HG03045 (cell line): ENCODE results near the gene RDH12.

Experiments
- ATAC-seq: cut with Tn5 transposase; IDR thresholded peaks from one replicate; pipeline ENCODE4 v1.9.1; 2021; ENCODE audit warnings: mild to moderate bottlenecking, moderate library complexity; ENCODE audit not compliant: unreplicated experiment

RDH12 gene

DNA sequence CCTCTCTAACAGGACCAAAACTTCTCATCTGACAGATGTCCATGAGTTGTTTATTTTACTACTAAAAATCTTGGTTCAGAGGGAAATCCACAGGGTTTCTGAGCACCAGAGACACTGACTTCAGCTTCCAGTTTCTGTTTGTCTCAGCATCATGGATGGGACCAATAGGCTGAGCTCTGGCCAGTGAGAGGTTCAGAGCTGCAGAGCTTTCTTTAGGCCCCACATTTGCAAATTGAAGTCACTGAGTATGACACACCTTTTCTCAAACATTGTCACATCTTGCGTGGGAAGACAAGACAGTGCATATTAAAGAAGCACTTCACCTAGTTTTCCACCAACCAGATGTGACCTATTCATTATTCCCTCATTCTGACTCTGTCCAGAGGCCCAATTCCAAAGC is 45.2 kb downstream of the RDH12 start:
- ATAC-seq: peak; percentile 72

DNA sequence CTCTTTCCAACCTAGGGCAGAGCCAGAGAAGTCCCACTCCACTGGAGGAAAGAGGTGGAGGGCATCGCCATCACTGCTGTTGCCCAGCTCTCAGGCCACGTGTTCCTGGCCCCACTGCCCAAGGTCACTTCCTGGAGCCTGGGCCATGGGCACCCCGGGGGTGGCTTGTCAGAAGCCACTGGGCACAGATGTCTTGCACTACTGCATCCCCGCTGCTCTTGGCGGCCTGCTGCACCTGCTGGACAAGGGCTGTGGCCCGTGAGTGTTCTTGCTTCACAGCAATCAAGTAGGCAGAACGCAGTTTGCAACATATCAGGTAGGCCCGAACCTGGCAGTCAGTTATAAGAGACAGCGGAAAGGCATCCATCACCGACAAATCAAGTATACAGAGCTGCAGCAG is 46.6 kb downstream of the RDH12 start:
- no peak for ATAC-seq

DNA sequence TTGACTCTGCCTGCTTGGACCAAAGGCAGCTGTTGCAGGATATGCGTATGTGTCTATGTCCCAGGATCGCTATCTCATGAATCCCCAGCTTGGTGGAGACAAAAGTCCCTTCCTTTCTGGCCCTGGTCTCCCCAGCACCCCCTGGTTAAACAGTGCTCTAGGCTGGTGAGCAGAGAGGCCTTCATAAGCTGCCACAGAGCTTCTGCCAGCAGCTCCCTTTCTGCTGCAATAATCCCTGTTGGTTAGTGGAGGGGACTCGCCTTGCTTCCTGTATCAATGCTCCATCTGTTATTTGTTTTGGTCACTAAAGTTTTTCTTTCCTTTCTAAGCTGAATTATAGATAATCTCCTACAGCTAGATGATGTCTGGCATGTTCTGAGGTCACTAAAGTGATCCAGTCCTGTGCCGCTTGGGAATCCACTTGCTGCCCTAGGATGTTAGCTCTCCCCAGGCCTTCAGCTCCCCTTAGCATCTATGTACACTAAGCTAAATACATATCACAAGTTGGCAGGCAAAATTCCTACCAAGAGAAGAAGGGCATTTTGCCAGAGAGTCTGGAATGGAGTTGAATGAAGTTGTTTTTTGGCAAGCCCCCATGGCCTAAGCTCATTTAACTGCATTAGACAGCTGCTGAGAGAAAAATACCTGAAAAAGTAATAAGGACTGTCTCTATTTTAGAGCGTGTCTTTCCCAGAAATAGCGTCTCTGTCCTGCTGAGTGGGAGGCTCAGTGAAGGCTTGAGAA is 47.8 kb downstream of the RDH12 start:
- ATAC-seq: no peak

DNA sequence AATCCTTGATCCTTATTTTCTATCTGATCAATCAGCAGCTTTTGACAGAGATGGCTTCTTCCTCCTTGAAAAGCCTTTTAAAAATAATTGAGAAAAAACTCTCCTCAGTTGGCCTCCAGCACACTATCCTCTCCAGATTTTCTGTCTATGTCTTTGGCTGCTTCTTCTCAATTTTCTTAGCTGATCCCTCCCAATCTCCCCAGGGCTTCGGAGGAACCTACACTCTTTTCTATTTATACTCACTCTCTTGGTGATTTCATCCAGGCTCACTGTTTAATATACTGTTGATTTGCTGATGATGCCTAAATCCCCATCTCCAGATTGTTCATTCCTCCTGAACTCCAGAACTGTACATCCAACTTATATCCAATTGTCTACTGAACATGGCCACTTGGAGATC is 54.8 kb downstream of the RDH12 start:
- no peak for ATAC-seq

DNA sequence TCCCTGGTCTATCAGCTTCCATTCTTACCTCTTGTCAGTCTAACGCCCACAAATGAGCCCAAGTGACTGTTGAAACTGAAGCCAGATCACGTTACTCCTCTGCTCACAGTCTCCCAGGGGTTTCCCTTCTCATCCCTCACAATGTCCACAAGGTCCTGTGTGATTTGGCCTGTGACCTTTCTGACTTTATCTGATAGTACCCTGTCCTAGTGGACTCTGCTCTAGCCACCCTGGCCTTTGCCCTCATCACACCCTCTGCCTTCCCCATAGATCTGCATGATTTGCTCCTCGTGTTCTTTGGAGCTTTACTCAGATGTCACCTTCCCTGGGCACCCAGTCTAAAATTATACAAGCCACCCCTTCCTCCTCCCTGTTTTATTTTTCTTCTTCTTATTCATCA is 55.5 kb downstream of the RDH12 start:
- ATAC-seq: no peak

DNA sequence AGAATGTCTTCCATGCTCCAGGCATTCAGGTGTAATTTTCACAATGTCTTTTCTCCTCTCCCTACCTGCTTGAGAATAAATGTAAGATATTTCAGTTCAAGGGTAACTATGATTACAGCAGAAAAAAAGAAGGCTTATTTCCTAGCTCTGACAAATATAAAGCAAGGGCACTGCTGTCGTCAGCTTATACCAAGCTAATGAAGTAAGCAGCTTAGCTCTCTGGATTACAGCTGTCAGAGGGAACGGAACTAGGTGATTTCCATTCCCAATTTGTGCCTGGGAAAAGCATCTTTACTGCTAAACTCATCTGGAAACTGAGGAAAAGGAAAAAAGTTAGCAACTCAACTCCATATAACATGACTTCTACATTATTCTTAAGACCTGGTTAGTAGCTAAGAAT is 58.2 kb downstream of the RDH12 start:
- ATAC-seq: no peak

DNA sequence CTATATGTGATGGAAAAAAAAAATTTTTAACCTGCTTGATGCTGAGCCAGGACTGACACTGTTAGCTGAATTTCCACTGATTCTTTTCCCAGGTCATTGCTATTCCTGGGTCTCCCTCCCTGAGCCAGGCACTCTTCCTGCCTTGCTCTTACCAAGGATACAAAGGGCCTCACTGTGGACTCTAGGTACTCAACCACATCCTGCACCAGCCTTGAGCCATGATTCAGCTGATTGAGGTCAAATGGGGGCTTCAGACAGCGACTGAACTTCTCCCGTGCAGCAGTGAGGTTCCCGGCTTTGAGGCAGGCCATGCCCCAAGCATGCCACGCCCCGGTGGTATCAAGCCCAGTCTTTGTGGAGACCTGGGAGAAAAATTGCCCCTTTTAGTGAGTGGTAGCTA is 60.4 kb downstream of the RDH12 start:
- no peak for ATAC-seq

DNA sequence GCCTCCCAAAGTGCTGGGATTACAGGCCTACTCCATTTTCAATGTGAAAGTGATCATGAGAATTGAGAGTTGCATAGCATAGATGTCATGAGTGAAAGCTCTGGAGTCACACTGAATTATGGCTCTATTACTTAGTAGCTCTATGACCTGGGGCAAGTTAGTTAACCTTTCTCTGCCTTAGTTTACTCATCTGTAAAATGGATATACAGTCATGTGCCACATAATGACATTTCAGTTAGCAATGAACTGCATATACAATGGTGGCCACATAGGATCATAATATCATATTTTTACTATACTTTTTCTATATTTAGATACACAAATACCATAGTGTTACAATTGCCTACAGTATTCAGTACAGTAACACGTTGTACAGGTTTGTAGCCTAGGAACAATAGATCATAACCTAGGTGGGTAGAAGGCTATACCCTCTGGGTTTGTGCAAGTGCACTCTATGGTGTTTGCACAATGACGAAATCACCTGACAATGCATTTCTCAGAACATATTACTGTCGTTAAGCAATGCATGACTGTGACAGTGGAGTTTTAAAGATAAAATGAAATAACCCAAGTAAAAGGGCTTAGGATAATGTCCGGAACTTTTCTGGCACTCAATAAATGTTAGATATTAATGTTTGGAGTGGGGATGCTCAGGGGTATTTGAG is 61.6 kb downstream of the RDH12 start:
- no peak for ATAC-seq

DNA sequence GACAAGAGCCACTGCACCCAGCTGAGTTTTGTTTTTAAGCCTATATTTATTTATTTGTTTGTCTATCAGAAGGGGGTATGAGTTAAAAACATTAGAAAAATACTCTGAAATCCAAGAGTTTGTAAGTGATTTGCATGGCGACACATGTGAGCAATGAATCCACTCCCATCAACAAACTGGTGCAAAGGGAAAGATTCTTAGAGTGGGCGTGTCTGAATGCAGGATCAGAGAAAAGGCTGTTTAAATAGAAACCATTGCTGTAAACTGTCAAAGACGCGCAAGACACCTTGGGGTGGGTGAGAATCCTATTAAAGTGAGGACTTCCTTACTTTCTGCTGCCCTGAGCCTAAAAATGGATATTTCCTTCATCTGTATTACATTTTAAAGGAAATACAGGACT is 62.8 kb downstream of the RDH12 start:
- no peak for ATAC-seq

DNA sequence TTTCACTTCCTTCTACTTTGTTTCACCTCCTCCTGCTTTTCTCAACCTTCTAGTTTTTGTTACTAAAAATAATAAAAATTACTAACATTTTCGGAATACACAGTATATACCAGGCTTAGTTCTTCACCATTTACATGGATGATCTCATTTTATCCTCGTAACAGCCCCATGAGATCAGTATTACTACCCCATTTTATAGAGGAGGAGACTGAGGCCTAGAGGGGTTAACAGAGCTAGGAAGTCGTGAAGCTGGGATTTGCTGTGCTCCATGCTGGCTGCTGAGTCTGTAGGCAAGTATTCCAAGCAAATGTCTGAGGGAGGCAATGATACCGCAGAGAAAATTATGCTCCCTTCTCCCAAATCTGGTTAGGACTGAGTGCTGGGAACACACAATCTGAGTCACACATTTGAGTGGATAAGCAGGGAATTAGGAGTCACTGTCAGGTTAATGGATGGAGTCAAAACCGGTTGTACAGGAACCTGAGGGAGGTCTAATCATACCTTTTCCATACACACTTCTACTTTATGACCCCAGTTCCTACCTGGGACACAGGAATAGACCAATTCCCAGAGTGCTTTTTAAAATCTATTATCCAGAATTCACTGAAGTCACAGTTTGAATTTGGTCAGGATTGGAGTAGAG is 63.6 kb downstream of the RDH12 start:
- no peak for ATAC-seq

DNA sequence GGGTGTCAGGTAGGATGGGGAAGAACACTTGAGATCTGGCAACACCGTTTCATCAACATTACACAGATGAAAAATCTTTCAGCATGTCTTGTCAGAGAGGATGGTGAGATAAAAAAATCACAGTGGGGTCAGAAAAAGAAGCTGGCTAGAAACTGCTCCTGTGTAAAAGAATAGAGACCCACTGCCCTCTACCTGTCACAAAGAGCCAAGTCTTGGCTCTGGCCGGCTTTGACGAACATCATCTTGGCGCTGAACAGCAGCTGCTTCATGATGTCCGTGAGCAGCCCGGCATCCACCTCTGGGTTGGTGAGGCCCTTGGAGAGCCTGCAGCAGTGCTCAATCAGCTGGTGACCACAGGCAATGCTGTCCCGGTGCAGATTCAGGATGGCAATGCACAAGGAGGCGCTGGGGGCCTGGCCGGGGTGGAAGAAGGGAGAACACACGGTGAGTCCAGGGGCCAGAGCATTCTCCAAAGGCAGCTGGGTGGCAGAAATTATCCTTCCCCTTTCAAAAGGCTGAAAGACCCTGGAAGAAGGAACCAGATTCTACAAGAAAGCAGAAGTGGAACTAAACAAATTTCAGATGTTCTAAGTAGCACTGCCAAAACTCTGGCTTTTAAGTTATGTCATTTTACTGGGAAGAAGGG is 64.5 kb downstream of the RDH12 start:
- ATAC-seq: no peak

DNA sequence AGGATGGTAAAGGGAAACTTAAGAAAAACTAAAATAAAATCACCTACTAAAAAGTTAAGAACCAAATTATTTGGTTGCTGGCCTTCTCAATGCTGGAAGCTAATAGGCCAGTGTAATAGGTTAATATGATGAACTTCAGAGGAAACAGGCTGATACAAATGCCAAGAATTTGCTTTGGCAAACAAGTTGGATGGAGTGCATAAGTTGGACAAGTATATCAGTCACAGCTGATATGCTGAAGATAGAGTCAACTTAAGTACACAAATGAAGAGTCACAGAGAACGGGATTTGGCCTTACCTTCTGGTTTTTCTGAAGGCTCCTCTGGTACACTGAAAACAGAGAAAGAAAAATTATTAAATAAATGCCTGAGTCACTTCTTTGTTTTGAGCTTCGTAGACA is 66.5 kb downstream of the RDH12 start:
- ATAC-seq: no peak

DNA sequence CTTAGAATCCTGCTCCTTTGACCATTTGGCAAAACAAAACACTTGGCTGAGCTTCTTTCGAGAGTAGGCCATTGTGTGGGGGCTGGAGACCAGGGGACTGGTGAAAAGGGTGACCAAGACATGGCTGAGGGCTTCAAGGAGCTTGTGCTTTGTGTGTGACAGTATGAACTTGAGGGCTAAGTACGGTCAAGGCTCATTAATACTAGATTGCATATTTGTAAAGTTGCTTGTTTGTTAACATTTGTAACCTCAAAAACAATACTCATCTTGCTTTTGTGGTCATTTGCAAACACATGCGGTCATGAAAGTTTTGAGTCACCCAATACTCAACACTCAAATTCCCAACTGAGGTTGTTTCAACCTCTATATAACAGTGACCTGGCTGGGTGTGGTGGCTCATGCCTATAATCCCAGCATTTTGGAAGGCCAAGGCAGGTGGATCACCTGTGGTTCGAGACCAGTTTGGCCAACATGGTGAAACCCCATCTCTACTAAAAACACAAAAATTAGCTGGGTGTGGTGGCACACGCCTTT is 72.2 kb downstream of the RDH12 start:
- ATAC-seq: no peak

DNA sequence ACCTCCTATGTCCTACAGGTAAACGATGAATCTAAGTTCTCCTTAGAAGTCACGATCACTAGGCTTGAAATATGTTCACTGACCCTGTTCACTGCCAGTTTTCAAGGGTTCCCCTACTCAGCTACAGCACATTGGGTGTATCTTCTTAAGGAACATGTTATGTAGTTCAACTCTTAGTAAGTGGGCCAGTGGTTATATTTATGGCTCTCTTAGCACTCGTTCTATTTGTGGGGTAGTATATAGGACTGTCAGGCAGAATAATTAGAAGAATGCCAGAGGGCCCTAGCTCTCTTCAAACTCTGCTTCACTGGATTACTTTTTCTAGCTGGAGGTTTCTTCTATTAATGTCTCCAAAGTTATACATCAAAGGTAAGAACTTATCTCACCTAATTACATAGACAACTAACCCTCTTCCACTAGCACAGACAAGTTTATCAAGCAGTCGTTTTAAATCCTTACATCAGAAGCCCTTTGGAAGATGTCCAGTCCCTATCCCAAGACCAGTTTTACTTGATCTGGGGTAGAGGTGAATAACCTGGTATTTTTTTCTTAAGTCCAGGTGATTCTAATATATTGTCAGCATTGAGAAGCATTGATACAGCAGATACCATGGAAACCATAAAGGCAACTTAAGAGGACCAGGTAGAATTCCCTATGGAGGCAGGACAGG is 75.1 kb downstream of the RDH12 start:
- no peak for ATAC-seq

DNA sequence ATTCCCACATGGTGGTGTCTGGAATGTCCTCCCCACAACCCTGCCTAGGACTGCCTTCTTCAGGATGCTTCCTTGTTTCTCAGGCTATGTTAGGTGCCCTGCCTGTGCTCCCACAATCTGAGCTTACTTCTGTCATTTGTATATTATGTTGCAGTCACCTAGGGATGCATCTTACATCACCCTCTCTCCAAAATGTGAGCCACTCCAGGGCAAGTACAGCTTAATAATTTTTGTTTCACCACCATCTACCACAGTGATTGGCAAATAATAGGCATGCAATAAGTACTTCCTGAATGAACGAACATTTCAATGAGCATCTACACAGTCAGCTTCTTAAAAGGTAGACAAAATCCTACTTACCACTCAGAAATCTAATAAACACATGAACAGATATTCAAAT is 77.1 kb downstream of the RDH12 start:
- ATAC-seq: no peak

DNA sequence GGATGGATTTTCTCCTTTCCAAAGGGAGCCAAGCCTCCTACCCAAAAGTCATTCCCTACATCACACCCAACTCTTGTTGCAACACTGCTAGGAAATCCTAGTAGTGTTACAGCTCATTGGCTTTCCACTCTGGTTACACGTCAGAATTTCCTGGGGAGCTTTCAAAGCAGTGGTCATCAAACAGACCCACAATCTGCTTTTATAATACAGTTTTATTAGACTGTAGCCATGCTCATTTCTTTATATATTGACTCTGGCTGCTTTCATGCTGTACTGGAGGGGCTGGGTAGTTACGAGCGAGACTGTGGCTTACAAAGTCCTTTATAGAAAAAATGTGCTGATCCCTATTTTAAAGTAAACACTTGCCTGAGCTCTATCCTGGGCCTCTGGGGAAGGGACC is 80.4 kb downstream of the RDH12 start:
- ATAC-seq: no peak
